PC-3 (cell line): ENCODE data around the gene SMYD3. TPM values are rescaled to one million over a fixed set of nuclear protein-coding genes. Genes with fewer than 3 reads are reported as not detected.

Source experiments
- ATAC-seq: fragments of 200-7000 bp; cut with Tn5 transposase; 2 replicates; pipeline ENCODE4 v1.9.1; 2020; ENCODE audit warnings: mild to moderate bottlenecking, moderate library complexity
- BruUV-seq: library from RNA; stranded (reverse); fragments of 400-500 nt; replicated peaks from 2 replicates; lab custom pipeline; 2021; lab: Mats Ljungman, UMichigan
- CTCF ChIA-PET: fragments of 300-600 bp; sonication (Branson Sonifier 250); formaldehyde crosslinking; loops from one replicate; lab custom pipeline; 2022; ENCODE audit warnings: antibody characterized with exemption; lab: Charles Lee
- POLR2A ChIA-PET: fragments of 300-600 bp; sonication (Branson Sonifier 250); formaldehyde crosslinking; loops from one replicate; lab custom pipeline; 2022; ENCODE audit warnings: antibody characterized with exemption; ENCODE audit not compliant: unreplicated experiment; lab: Charles Lee
- DNase-seq: peaks from one replicate; pipeline ENCODE4 v3.0.0-alpha.2; 2015
- H2AFZ ChIP-seq: fragments of 300-600 bp; sonication (generic); 2 replicates; pipeline ENCODE4 v1.6.0; 2016; ENCODE audit warnings: antibody characterized with exemption, low read length
- H3F3A ChIP-seq: fragments of 300-600 bp; sonication (generic); one replicate; pipeline ENCODE4 v1.6.0; 2017; ENCODE audit warnings: antibody characterized with exemption, low read length, control low read depth, mild to moderate bottlenecking; ENCODE audit not compliant: unreplicated experiment
- H3K27ac ChIP-seq: fragments of 300-600 bp; sonication (generic); 2 replicates; pipeline ENCODE4 v1.5.1; 2016; ENCODE audit warnings: mild to moderate bottlenecking, low read length
- H3K27me3 ChIP-seq: fragments of 300-600 bp; sonication (generic); 2 replicates; pipeline ENCODE4 v1.6.1; 2016; ENCODE audit warnings: low read length, mixed read lengths
- H3K36me3 ChIP-seq: fragments of 300-600 bp; sonication (generic); 2 replicates; pipeline ENCODE4 v1.6.1; 2016; ENCODE audit warnings: low read depth, mixed run types, low read length, mixed read lengths
- H3K4me1 ChIP-seq: fragments of 300-600 bp; sonication (generic); 2 replicates; pipeline ENCODE4 v1.5.1; 2016; ENCODE audit warnings: low read length; ENCODE audit not compliant: insufficient read depth
- H3K4me2 ChIP-seq: fragments of 300-600 bp; sonication (generic); 2 replicates; pipeline ENCODE4 v1.6.0; 2016; ENCODE audit warnings: low read length
- H3K4me3 ChIP-seq: fragments of 300-600 bp; sonication (generic); 2 replicates; pipeline ENCODE4 v1.5.1; 2016; ENCODE audit warnings: mild to moderate bottlenecking, low read length, mixed read lengths
- H3K79me2 ChIP-seq: fragments of 300-600 bp; sonication (generic); 2 replicates; pipeline ENCODE4 v1.6.1; 2017; ENCODE audit warnings: low read length, mixed read lengths
- H3K9ac ChIP-seq: fragments of 300-600 bp; sonication (generic); 2 replicates; pipeline ENCODE4 v1.6.0; 2016; ENCODE audit warnings: mild to moderate bottlenecking, low read length
- H3K9me2 ChIP-seq: fragments of 300-600 bp; sonication (generic); replicated peaks from 2 replicates; pipeline ENCODE4 v1.6.1; 2016; ENCODE audit warnings: mixed run types, low read length, mixed read lengths
- H3K9me3 ChIP-seq: fragments of 300-600 bp; sonication (generic); 2 replicates; pipeline ENCODE4 v1.6.1; 2016; ENCODE audit warnings: low read length, mixed read lengths
- H4K20me1 ChIP-seq: fragments of 300-600 bp; sonication (generic); 2 replicates; pipeline ENCODE4 v1.6.1; 2016; ENCODE audit warnings: low read length, mixed read lengths
- EZH2 ChIP-seq: fragments of 300-600 bp; sonication (generic); IDR thresholded peaks from one replicate; pipeline ENCODE4 v1.6.1; 2017; ENCODE audit warnings: antibody characterized with exemption, mild to moderate bottlenecking, low read length; ENCODE audit not compliant: unreplicated experiment
- EZH2phosphoT487 ChIP-seq: fragments of 300-600 bp; sonication (generic); IDR thresholded peaks from 2 replicates; pipeline ENCODE4 v1.6.1; 2018; ENCODE audit warnings: mild to moderate bottlenecking, antibody characterized with exemption, low read length, borderline replicate concordance
- intact Hi-C: fragments of 100-400 bp; cut with micrococcal nuclease; formaldehyde crosslinking; loops from 2 replicates; pipeline ENCODE4 v1.9.0; 2023
- total RNA-seq: library from RNA; depleted of rRNA; stranded (reverse); fragments of >200 nt; gene quantifications from 2 replicates; pipeline ENCODE4 v1.2.3, GENCODE V29; 2014
- TF ChIP-seq, protein P1 (sequence below): fragments of 300-600 bp; sonication (generic); conservative IDR thresholded peaks from 2 replicates; pipeline ENCODE4 v1.5.1; 2017; ENCODE audit warnings: antibody characterized with exemption, low read depth, mild to moderate bottlenecking, low read length

The SMYD3 gene
- total RNA-seq, 1 experiment from 2014 or later = 33.0 TPM

DNA sequence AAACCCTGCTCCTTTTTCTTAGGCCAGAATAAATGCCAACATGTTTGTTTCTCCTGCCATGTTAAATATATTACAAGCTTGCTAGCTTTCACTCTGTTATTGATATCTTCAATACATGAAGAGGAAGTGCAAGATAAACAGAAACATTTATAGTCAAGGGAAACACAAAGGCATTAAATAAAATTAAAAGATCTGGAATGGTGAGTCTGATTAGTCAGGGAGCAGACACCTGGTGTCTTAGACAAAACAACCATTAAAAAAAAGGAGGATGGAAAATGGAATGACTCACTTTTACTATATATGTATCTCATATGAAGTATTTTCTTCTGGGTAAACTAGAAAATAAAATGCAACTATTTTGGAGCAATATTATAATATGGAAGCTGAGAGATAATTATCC is 123.3 kb downstream of the SMYD3 start:
- intact Hi-C loops = no loop called here
- no peak overlapping the region for H3K9ac ChIP-seq
- H3F3A ChIP-seq = no peaks in the 10 kb centered on the region
- no peaks in the 10 kb centered on the region for H3K9me3 ChIP-seq
- H3K27me3 ChIP-seq = no peaks in the 10 kb centered on the region
- no peak for DNase-seq
- H3K4me2 ChIP-seq = no peak overlapping the region
- H3K27ac ChIP-seq = no peak overlapping the region
- CTCF ChIA-PET = no interaction called here
- no TSS peak for BruUV-seq
- H3K36me3 ChIP-seq = no peaks in the 10 kb centered on the region
- POLR2A ChIA-PET = no interaction called here
- ATAC-seq = peak; percentile 70
- no peak overlapping the region for H3K4me3 ChIP-seq
- TF ChIP-seq EZH2 = no peak
- TF ChIP-seq EZH2phosphoT487 = no peak
- TF ChIP-seq, protein P1, sequence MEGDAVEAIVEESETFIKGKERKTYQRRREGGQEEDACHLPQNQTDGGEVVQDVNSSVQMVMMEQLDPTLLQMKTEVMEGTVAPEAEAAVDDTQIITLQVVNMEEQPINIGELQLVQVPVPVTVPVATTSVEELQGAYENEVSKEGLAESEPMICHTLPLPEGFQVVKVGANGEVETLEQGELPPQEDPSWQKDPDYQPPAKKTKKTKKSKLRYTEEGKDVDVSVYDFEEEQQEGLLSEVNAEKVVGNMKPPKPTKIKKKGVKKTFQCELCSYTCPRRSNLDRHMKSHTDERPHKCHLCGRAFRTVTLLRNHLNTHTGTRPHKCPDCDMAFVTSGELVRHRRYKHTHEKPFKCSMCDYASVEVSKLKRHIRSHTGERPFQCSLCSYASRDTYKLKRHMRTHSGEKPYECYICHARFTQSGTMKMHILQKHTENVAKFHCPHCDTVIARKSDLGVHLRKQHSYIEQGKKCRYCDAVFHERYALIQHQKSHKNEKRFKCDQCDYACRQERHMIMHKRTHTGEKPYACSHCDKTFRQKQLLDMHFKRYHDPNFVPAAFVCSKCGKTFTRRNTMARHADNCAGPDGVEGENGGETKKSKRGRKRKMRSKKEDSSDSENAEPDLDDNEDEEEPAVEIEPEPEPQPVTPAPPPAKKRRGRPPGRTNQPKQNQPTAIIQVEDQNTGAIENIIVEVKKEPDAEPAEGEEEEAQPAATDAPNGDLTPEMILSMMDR = no peak
- no peaks in the 10 kb centered on the region for H3K9me2 ChIP-seq
- H3K4me1 ChIP-seq = peaks cover 10% of the 10 kb centered on the region; the same call in 1 of the 2 replicates
- no peaks in the 10 kb centered on the region for H4K20me1 ChIP-seq
- no peak overlapping the region for H2AFZ ChIP-seq
- peaks cover 14% of the 10 kb centered on the region for H3K79me2 ChIP-seq

- Histone ChIP-seq H3F3A (no peaks in the 10 kb centered on the region), H4K20me1 (no peaks in the 10 kb centered on the region), H3K4me1 (peaks cover 10% of the 10 kb centered on the region; the same call in 1 of the 2 replicates), H3K9ac (no peak overlapping the region), H3K9me3 (no peaks in the 10 kb centered on the region), H3K36me3 (no peaks in the 10 kb centered on the region), H3K9me2 (no peaks in the 10 kb centered on the region), H3K27me3 (no peaks in the 10 kb centered on the region), H2AFZ (no peak overlapping the region), H3K79me2 (peaks cover 14% of the 10 kb centered on the region), H3K27ac (no peak overlapping the region), H3K4me2 (no peak overlapping the region), H3K4me3 (no peak overlapping the region)
- CTCF ChIA-PET = no interaction called here
- TF ChIP-seq EZH2 (no peak), EZH2phosphoT487 (no peak)
- TF ChIP-seq, protein P1 = no peak
- intact Hi-C loops = no loop called here
- ATAC-seq = no peak
- POLR2A ChIA-PET = no interaction called here
- no TSS peak for BruUV-seq
- no peak for DNase-seq
Observed at GRCh38 chr1:246383239-246383589, 123.9 kb downstream of the SMYD3 start.

- no peaks in the 10 kb centered on the region for H3K36me3 ChIP-seq
- no peak overlapping the region for H2AFZ ChIP-seq
- no TSS peak for BruUV-seq
- no peak overlapping the region for H3K27ac ChIP-seq
- H3K4me1 ChIP-seq = peaks cover 10% of the 10 kb centered on the region; the same call in 1 of the 2 replicates
- POLR2A ChIA-PET = no interaction called here
- H3K79me2 ChIP-seq = peaks cover 14% of the 10 kb centered on the region
- intact Hi-C loops = no loop called here
- no peak overlapping the region for H3K9ac ChIP-seq
- no peak for DNase-seq
- no peak for ATAC-seq
- CTCF ChIA-PET = no interaction called here
- H3K9me2 ChIP-seq = no peaks in the 10 kb centered on the region
- no peak overlapping the region for H3K4me2 ChIP-seq
- no peak for TF ChIP-seq EZH2
- no peak for TF ChIP-seq EZH2phosphoT487
- TF ChIP-seq, protein P1 = no peak
- no peak overlapping the region for H3K4me3 ChIP-seq
- H3F3A ChIP-seq = no peaks in the 10 kb centered on the region
- no peaks in the 10 kb centered on the region for H3K9me3 ChIP-seq
- H4K20me1 ChIP-seq = no peaks in the 10 kb centered on the region
- no peaks in the 10 kb centered on the region for H3K27me3 ChIP-seq
Observed at GRCh38 chr1:246382589-246383238, 124.4 kb downstream of the SMYD3 start.
